Measurements from ENCODE around the gene SNX21.

Gene SNX21

GRCh38 chr20:45892049-45892825, 58.6 kb downstream of the SNX21 start:
- TF ChIP-seq CTCF (IDR thresholded peaks at IDR 0.05; ENCODE audit: low read depth, low read length), result 0 out of 2 replicates have a peak, but pooled peaks have one; percentile 13
- H3K36me3 ChIP-seq, result peaks cover 41% of the 10 kb centered on the region
- peak; percentile 35 for DNase-seq
- H3K4me3 ChIP-seq (ENCODE audit: low read depth, low read length), result peak overlapping the region; percentile 60
- no peaks in the 10 kb centered on the region for H3K9me3 ChIP-seq (ENCODE audit: severe bottlenecking)
- H3K27ac ChIP-seq, result no peak overlapping the region; the same call in 1 of the 2 replicates
- H3K27me3 ChIP-seq (ENCODE audit: insufficient read depth, low read depth, severe bottlenecking), result no peaks in the 10 kb centered on the region
